Measurements from ENCODE around the gene RTL10. TPM values are rescaled to one million over a fixed set of nuclear protein-coding genes. Genes with fewer than 3 reads are reported as not detected.

The RTL10 gene
- total and polyA plus RNA-seq, 2 of the 13 experiments (the other 11 are each of a cell fraction or from before 2014, with no cell fraction given) = 14.1 to 15.8 TPM

- TF ChIP-seq KDM4B (CRISPR knock-in tag; IDR thresholded peaks at IDR 0.05) (0 out of 2 replicates have a peak, but pooled peaks have one; percentile 11), ZNF253 (CRISPR knock-in tag; IDR thresholded peaks at IDR 0.05; ENCODE audit: borderline replicate concordance) (no peak; the same call in none of the 2 replicates), ZNF383 (CRISPR knock-in tag; IDR thresholded peaks at IDR 0.05; ENCODE audit: borderline replicate concordance) (peak; percentile 76; the same call in 1 of the 2 replicates), HNRNPH1 (optimal IDR thresholded peaks at IDR 0.05; ENCODE audit: low read depth, low read length) (no peak), ETV5 (CRISPR knock-in tag; IDR thresholded peaks at IDR 0.05; ENCODE audit: borderline replicate concordance) (peak; percentile 39; the same call in 1 of the 2 replicates), FOSL2 (CRISPR knock-in tag; IDR thresholded peaks at IDR 0.05) (0 out of 2 replicates have a peak, but pooled peaks have one; percentile 7), MEIS1 (CRISPR knock-in tag; IDR thresholded peaks at IDR 0.05; ENCODE audit: borderline replicate concordance) (peak; percentile 54), ZBTB7A (CRISPR knock-in tag; IDR thresholded peaks at IDR 0.05) (0 out of 2 replicates have a peak, but pooled peaks have one; percentile 12), GTF2F1 (IDR thresholded peaks at IDR 0.05; ENCODE audit: low read length) (no peak), ASH2L (IDR thresholded peaks at IDR 0.05; ENCODE audit: insufficient read length, low read depth, low read length) (no peak), ZNF563 (CRISPR knock-in tag; IDR thresholded peaks at IDR 0.05) (peak; percentile 86), ZNF431 (CRISPR knock-in tag; IDR thresholded peaks at IDR 0.05; ENCODE audit: borderline replicate concordance, low read depth) (peak; percentile 75; the same call in 1 of the 2 replicates), ZNF343 (CRISPR knock-in tag; IDR thresholded peaks at IDR 0.05) (peak; percentile 88), SIX1 (CRISPR knock-in tag; IDR thresholded peaks at IDR 0.05; ENCODE audit: borderline replicate concordance) (no peak), U2AF2 (IDR thresholded peaks at IDR 0.05; ENCODE audit: low read depth, low read length) (no peak), TARDBP (CRISPR knock-in tag; IDR thresholded peaks at IDR 0.05) (peak; percentile 62), ZNF512B (CRISPR knock-in tag; IDR thresholded peaks at IDR 0.05; ENCODE audit: borderline replicate concordance) (no peak), ZNF256 (CRISPR knock-in tag; conservative IDR thresholded peaks at IDR 0.05) (peak; percentile 92; the same call in 1 of the 2 replicates), ZFAT (CRISPR knock-in tag; conservative IDR thresholded peaks at IDR 0.05) (peak; percentile 77; the same call in 1 of the 2 replicates), ZNF296 (CRISPR knock-in tag; conservative IDR thresholded peaks at IDR 0.05) (peak; percentile 67; the same call in 1 of the 2 replicates), ZNF574 (CRISPR knock-in tag; IDR thresholded peaks at IDR 0.05) (peak; percentile 77), ATF7 (IDR thresholded peaks at IDR 0.05) (no peak), ATF7 (CRISPR knock-in tag; IDR thresholded peaks at IDR 0.05) (peak; percentile 77), ZFP41 (CRISPR knock-in tag; IDR thresholded peaks at IDR 0.05; ENCODE audit: borderline replicate concordance) (peak; percentile 41; the same call in 1 of the 2 replicates), PAF1 (CRISPR knock-in tag; IDR thresholded peaks at IDR 0.05) (no peak), ZBTB8A (CRISPR knock-in tag; IDR thresholded peaks at IDR 0.05; ENCODE audit: borderline replicate concordance, low read depth) (peak; percentile 47; the same call in 1 of the 2 replicates)
Measured at GRCh38 chr22:19854778-19855503, at the start of gene RTL10, which contains the start of gene GNB1L (continued).

Data from HepG2 (cell line).